ENCODE measurements around the gene DNAJC30. TPM values are rescaled to one million over a fixed set of nuclear protein-coding genes. Genes with fewer than 3 reads are reported as not detected.
A peak's percentile ranks its signal among the peaks of the same experiment; 100 is the strongest.
"Not testable (repeated sequence)": the region's sequence is repeated elsewhere in the genome, so short reads cannot be mapped to it uniquely, and the experiment has no call there.

DNAJC30 gene
- total RNA-seq, 1 donor from 2014 or later, result 11.8 TPM

DNA sequence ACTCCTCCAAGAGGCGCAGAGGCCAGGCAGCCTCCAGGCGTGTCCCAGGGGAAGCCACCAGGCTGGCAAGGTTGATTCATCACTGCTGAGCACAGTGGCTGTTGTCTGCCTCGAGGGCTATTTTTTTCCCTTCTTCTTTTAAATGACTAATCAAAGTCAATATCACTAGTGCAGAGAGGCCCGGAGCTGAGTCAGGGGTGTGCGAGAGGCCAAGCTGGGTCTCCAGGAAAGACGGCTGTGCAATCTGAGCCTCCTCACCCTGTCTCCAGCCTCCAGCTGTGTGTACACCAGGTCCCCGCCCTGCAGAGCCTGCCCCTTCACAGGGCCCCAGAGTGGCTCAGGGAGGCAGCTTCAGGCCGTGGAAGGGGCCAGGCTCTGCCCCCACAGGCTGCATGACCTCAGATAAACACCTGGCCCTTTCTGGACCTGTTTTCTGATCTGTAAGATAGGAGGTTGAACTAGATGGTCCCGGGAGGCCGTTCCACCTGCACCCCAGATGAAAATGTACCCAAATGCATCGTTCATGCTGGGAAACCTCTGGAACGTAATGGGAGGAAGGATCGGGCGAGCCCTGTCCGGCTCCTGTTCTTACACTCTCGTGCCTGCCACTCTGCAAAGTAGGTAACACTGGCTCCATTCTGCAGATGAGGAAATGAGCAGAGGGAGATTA is 32.5 kb upstream of the DNAJC30 start:
- ATAC-seq (ENCODE audit: poor library complexity) (no peak), DNase-seq (no peak)
- intact Hi-C loops (cut with DNase I), result no loop called here

DNA sequence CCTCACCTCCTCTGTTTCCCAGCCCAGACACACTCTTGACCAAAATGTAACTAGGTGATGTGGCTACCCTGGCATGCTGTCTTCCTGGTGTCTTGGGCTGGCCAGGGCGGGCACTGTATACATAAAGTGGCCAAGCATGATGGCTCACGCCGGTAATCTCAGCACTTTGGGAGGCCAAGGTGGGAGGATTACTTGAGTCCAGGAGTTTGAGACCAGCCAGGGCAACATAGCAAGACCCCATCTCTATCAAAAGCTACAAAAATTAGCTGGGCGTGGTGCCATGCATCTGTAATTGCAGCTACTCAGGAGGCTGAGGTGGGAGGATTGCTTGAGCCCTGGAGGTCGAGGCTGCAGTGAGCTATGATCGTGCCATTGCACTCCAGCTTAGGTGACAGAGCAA is 30.1 kb upstream of the DNAJC30 start:
- DNase-seq; ATAC-seq (ENCODE audit: poor library complexity); intact Hi-C loops (cut with DNase I): not testable (repeated sequence)

DNA sequence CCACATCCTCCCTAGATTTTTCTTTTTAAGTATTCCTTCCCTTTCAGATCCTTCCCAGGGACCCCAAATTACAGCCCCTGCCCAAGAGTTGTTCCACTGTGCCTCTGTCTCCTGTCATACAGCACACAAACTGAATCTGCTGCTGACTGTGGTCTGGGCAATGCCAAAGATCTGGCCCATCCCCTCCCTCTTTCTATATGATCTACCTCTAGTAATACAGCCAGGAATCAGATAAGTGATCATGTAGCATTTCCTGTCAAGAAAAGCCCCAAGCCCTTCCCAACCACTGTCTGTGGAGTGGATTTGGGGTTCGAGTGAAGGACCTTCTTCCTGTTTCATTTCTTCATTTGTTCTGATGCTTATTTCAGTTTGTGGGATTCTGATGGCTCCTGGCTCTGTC is 29.5 kb upstream of the DNAJC30 start:
- ATAC-seq (ENCODE audit: poor library complexity) (no peak), DNase-seq (no peak)
- intact Hi-C loops (cut with DNase I), result no loop called here

DNA sequence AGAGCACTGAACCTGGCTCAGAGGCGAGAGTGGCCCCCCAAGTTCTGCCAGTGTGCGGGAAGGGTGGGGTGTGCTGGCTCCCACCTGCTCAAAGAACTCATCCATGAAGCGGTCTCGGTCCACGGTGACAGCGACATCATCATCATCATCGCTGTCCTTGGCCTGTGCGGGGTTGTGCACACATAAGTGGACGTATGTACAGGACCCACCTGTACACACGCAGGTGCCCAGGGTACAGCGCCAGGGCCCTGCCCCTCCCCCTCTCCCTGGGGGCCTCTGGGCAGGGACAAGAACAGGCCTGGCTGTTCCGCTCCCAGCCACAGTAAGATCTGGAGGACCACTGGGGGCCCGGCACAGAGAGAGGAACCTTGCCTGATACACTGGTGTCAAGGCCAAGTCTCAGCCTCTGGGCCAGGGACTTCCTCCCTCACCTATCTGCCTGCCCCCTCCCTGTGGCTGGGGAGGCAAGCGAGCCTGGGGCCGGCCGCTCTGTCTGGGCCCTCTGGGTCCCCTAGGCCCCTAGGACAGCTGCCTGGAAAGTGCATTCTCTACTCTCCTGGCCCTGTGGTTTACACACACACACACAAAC is 25.8 kb upstream of the DNAJC30 start:
- DNase-seq, result no peak
- intact Hi-C loops (cut with DNase I), result no loop called here
- no peak for ATAC-seq (ENCODE audit: poor library complexity)

DNA sequence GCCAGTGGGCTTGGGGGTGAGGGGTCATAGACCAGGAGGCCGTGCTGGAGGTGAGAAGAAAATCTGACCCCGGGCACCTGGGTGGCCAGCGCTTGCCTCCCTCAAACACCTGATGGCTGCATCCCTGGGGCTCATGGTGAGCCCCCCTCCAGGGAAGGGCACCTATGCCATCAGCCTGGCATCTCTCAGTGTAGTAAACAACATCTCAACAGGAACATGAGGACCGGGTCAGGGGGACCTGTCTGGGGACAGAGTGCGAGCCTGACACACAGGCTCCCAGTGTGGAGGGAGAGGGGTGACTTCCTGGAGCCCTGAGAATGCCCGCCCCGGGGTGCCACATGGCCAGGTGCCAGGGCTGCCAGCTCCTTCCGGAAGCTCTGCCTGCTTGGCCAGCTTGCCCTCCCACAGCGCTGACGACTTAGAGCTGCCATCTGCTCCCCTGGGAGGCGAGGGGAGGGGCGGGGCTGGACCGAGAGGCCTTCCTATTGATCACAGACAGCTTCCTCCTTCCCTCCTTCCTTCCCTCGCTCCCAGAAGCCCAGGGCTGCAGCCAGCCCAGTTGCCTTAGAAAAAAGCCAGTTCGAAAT is 23.9 kb upstream of the DNAJC30 start:
- peak; percentile 42 for ATAC-seq (ENCODE audit: poor library complexity)

DNA sequence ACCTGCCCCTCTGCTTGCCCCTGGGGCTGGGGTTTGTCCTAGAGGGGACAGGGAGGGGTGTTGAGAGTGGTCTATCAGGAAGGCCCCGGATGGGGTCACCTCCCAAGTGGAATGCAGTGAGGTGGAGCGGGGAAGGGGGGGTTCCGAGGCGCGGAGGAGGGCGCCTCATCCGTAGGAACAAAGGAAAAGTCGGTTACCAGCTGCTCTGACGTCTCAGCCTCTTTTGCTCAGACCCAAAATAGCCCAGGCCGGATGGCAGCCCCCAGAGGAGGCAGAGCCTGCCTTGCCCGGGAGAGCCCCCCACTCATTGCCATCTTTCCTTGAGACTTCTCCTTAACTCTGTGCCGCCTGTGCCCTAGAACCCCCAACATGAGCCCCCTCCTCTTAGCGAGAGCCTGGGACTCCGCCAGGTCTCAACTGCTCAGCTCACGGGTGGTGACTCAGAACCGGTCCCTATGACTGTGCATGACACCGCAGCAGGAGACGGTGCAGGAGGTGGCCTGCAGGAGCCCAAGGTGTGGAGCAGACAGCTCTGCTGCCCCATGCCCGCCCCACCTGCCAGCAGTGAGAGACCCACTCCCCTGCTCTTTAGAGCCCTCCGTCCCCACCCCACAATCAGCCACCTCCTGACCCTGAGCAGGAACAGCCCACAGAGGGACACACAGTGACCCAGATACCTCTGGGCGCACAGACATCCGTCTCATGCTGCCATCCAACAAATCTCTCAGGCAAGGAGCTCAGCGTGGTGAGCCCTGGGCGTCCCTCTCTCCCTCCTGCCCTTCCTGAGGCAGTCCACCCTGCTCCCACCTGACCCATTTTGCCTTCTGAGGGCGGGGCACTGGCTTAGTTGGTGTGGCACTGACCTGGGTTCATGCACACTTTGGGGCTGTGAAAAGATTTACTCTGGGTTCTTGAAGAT is 23.1 kb upstream of the DNAJC30 start:
- intact Hi-C loops (cut with DNase I), result no loop called here
- DNase-seq (no peak), ATAC-seq (ENCODE audit: poor library complexity) (no peak)

More for the DNA sequence above, 23.9 kb upstream of the DNAJC30 start:
- intact Hi-C loops (cut with DNase I), result no loop called here
- DNase-seq, result peak; percentile 81

DNA sequence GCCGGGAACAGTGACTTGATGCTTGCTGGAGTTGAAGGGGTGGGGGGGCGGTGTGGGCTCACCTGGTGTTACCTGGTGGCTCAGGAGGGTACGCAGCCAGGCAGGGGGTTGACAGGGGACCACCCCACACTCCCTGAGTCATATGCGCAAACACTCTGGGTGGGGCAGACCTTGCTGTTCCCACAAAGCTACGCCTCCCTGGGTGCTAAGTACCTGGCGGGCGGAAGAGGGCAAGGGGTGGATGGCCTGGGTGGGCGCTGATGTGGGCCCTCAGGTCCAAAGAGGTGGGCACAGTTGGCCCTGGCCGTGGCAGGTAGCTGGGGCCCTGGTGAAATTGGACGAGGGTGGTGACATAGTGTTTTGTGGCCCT is 22.3 kb upstream of the DNAJC30 start:
- no peak for ATAC-seq (ENCODE audit: poor library complexity)
- no peak for DNase-seq
- intact Hi-C loops (cut with DNase I), result no loop called here

DNA sequence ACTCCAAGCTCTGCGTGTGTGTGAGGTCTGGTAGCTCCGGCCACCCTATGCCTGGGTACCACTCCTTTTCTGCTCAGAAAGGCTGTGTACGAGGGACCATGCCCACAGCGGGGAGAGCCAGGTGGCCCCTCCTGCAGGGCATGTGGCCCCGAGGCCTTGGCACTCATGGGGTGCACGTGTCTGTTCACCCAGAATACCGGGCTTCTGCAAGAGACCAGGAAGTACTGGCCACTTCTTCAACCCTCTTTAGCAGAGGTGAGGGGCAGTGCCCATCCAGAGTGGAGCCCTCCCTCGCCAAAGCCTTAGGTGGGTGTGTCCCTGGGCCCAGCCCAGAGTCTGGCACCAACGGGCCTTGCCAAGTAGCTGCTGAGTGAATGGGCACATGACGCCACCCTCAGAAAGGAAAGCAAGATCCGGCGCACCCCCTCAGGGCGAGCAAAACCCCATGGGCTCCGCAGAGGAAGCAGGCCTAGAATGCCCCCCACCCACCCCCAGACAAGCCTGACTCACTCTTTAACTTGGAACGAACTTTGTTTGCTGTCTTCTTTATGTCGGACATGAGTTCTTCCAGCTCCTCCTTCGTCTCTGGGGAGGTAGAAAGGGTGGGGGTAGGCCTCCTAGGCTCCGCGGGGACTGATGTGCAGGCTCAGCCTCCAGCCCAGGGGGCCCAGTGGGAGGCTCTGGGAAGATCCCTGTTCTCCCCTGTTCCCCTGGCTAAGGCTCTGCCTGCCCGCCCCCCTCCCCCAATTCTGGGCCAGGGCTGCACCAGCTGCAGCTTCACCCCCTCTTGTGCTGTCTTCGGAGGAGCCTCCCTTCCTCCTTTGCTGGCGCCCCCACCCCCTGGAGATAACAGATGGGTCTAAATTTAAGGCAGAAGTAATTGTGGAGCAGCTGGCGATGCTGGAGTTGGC is 21.6 kb upstream of the DNAJC30 start:
- intact Hi-C loops (cut with DNase I), result no loop called here
- DNase-seq (no peak), ATAC-seq (ENCODE audit: poor library complexity) (no peak)

DNA sequence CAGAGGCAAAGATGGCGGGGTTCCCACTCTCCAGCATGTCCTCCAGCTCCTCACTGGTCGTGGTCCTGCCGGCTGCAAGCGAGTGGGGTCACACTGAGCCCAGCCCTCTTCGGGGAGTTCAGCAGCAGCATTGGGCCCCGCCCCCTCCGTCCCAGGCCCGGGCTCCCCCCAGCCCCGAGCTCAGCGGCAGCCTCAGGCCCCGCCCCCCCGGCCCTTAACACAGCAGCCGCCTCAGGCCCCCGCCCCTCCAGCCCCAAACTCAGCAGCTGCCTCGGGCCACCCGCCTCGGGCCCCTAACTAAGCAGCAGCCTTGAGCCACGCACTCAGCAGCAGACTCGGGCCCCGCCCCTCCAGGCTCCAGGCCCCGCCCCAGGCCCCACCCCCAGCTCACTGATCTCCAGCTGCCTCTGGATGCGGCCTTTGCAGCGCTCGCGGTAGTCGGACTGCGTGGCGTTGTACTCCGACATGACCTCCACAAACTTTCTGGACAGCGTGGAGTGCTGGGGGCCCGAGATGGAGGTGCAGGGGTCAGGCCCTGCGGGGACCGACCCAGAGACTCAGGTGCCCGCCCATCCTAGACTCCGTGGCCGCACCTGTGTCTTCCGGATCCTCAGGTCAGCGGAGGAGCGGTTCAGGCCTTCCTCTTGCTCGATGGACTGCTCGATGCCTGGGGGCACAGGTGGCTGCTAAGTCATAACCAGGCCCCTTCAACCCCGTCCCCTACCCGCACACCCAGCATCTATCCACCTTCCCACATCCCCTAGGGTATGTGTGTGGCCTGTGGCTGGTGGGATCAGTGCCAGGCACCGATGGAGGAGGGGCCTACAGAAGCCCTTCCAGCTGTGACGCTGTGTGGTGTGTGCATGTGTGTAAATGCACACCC is 20.7 kb upstream of the DNAJC30 start:
- intact Hi-C loops (cut with DNase I), result no loop called here
- ATAC-seq (ENCODE audit: poor library complexity) (peak; percentile 66), DNase-seq (peak; percentile 65)

DNA sequence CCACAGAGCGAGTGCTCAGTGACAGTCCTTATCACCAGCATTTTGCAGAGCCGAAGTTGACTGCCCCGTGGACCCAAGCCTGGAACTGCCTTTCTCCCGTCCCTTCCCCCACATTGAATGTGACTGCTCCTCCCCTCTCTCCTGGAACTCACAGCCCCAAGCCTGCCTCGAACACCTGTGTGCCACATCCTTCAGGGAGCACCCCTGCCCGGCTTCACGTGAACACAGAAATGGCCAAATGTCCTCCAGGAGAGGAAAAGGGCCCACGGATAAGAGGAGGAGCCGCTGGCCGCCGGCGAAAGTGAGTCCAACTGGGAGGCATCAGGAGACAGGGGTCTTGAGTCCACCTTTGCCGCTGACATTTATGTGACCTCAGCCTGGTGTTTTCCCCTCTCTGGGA is 20.0 kb upstream of the DNAJC30 start:
- no peak for ATAC-seq (ENCODE audit: poor library complexity)
- intact Hi-C loops (cut with DNase I), result no loop called here
- no peak for DNase-seq

DNA sequence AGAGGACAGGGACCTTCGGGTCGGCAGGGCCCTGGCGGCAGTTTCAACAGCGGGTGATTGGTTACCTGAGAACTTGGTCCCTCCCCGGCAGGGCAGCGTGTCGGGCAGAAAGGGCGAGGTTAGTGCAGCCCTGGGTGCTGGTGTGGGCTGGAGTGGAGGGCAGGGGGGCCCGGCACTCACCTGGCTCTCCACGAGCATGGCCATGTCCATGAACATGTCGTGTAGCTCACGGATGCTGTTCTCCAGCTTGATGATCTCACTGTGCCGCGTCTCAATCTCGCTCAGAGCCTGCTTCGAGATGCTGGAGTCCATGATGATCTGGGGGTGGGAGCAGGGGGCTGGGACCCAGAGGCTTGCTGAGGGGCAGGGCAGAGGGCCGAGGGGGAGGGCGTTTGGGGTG is 19.4 kb upstream of the DNAJC30 start:
- ATAC-seq (ENCODE audit: poor library complexity), result no peak
- no peak for DNase-seq
- intact Hi-C loops (cut with DNase I), result no loop called here

DNA sequence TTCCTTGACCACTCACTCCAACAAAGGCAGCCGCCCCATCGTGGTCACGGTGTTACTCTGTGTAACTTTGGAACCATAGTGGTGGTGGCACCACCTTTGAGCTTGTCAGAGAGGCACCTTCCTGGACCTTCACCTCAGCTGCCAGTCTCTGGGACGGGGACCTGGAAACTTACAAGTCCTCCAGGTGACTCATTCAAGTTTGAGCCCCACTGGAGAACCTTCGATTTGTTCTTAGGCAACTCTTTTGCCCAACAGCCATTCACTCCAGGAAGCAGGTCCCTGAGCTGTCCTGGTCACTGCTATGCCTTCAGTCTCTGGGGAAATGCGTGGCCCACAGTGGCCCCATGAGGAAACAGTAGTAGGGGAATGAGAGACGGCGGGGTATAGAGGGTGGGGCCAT is 19.0 kb upstream of the DNAJC30 start:
- ATAC-seq (ENCODE audit: poor library complexity) (no peak), DNase-seq (no peak)
- intact Hi-C loops (cut with DNase I), result no loop called here

DNA sequence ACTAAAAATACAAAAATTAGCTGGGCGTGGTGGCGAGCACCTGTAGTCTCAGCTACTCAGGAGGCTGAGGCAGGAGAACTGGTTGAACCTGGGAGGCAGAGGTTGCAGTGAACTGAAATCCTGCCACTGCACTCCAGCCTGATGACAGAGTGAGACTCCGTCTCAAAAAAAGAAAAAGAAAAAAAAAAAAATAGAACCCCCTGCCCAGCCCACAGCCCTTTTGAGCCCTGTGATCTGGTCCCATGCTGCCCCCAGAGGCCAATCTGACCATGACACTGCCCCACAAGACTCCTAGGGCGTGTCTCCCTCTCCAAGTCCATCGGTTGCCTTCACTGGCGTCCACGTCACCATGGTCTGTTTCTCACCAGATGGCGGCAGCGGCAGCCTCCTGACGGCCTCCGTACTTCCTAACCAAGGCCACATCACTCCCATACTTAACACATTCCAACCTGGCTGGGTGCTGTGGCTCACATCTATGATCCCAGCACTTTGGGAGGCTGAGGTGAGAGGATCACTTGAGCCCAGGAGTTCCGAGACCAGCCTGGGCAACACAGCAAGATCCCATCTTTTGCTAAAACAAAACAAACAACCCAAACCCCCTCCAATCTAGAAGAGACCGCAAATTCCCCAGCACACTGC is 18.2 kb upstream of the DNAJC30 start:
- DNase-seq (peak; percentile 55), ATAC-seq (ENCODE audit: poor library complexity) (peak; percentile 30)
- intact Hi-C loops (cut with DNase I), result no loop called here

DNA sequence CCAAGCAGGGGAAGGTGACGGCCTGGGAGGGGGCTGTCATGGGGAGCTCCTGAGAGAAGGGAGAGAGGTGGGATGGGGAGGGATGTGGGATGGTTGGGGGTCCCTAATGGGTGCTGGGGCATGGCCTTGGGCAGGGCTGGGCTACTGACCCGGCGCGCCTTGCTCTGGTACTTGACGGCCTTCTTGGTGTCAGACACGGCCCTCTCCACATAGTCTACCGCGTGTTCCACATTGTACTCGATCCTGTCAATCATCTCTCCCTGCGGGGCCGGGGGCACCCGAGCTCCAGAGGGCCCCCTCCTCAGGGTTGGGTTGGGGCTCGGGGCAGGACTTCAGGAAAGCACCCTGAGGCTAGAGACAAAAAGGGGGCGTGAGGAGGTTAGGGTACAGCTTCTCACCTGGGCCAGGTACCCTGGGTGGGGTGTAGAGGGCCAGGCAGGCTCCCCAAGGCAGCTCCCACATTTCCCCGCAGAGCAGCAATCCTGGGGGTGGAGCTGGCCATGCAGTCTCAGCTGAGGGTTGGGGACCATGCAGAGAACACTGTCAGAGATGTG is 17.4 kb upstream of the DNAJC30 start:
- DNase-seq (no peak), ATAC-seq (ENCODE audit: poor library complexity) (no peak)
- intact Hi-C loops (cut with DNase I), result no loop called here

DNA sequence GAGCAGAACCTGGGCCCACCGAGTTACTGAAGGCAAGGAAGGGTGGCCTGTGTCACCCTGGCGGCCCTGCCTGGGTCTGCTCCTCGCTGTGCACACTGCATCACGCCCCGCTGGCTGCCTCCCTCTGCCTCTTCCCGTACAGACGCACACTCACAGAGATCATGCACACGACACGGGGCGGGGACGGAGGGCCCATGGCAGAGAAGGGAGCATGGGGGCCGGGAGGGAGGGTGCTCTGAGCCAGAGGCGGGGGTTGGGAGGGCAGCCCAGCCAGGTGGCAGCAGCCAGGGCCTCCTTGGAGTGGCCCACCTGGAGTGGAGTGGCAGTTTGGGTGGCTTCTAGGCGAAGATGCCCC is 16.8 kb upstream of the DNAJC30 start:
- ATAC-seq (ENCODE audit: poor library complexity) (no peak), DNase-seq (no peak)
- intact Hi-C loops (cut with DNase I), result no loop called here

DNA sequence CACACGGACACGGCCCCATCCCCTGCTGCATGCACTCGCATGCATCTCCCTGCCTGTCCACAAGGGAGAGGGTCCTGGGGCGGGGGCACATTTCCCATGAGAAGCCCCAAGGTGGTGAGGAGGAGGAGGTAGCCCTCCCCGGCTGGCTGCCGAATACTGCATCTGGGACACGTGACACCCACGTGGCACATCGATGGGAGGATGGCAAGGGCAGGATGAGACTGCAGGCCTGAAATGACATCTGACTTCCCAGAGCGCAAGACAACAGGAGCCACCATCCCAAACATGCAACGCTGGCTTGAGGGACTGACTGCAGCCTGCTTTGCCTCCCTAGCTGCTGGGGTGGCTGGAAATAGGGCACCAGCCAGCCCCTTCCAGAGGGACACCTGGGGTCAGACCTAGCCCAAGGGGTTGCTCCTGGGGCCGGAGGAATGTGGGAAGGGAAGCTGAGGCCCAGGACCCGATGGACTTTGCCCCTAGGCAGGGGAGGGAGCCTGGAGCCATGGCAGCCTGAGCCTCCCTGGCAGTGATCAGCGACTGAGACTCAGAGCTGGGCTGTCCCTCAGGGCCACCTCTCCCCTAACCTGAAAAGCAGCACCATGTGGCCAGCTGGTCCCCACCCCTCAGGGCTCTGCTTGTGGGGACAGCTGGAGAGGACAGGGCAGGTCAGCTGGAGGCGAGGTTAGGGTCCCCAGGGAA is 16.3 kb upstream of the DNAJC30 start:
- no peak for DNase-seq
- no peak for ATAC-seq (ENCODE audit: poor library complexity)
- intact Hi-C loops (cut with DNase I), result no loop called here

Measured in Right ventricle myocardium superior (tissue), 1 donor.